ENCODE data around the gene TEP1.
"Not testable (repeated sequence)": the region's sequence is repeated elsewhere in the genome, so short reads cannot be mapped to it uniquely, and the experiment has no call there.

GRCh38 chr14:20358474-20358873 lies 54.8 kb downstream of the TEP1 start:
- TF ChIP-seq CTCF, EP300, POLR2AphosphoS5 (IDR thresholded peaks at IDR 0.05): not testable (repeated sequence)

Measured in upper lobe of left lung (tissue), 4 donors.